SKM-1 treated with dmso at 0.1 percent for 144 hours (cell line): ENCODE measurements around the gene ACTG1.

ENCODE experiments used
- DNase-seq: peaks from one replicate; lab custom pipeline; 2025; ENCODE audit not compliant: unreplicated experiment; lab: John Stamatoyannopoulos, UW

ACTG1 gene

GRCh38 chr17:81512562-81513371 lies at the start of gene ACTG1:
ACTG1 (minus strand) TSS chr17:81512799; CDS start chr17:81512354, 445 bp downstream.
- DNase-seq, result peak; percentile 84

DNA sequence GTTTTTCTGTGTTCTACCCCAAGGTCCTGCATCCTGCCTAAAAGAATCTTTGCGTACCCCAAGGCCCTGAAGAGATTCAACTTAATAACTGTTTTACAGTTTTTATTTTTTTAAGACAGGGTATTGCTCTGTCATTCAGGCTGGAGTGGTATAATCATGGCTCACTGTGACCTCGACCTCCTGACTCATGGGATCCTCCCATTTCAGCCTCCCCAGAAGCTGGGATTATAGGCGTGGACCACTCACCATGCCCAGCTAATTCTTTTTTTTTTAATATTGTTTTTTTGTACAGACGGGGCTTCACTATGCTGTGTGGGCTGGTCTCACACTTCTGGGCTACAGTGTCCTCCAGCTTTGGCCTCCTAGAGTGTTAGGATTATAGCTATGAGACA lies 48.9 kb upstream of the ACTG1 start:
- no peak for DNase-seq

GRCh38 chr17:81558941-81559806 lies 46.6 kb upstream of the ACTG1 start:
- DNase-seq, result no peak

GRCh38 chr17:81558115-81558468 lies 45.5 kb upstream of the ACTG1 start:
- DNase-seq, result no peak

DNA sequence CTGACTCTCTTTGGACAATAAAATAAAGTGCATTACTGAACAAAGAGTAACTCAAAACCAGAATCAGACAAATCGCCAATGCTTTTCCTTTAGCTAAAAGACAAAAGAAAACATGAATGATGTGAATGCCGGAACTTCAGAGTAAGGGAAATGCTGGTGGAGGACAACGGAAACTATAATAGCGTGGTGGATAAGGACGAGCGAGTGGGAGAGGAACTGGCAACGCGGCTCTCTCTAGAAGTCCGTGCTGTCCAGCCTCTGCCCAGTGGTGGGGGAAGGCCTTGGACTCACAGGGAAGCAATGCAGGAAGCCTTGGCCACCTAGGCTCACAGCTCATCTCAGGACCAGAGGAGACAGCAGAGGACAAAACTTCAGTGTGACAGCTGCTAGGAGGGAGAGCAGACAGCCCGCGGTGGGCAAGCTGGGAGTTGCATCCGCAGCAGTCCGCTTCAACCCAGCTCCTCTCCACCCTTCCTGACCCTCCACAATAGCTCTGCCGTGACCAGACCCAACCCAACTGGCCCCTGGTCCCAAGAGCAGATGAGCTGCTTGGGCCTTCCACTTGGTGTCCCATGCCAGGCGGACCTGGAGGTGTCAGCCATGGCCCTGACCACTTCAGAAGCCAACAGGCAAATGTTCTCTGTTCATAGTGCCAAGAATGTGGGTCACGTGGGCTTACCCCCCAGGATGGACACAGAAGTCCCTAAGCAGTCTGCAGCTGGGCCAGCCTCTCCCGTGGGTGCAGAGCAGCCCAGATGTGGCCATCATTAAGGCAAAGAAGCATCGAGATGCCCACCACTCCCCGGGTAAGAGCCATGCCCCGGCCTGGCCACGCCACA lies 44.9 kb upstream of the ACTG1 start:
- DNase-seq, result no peak

DNA sequence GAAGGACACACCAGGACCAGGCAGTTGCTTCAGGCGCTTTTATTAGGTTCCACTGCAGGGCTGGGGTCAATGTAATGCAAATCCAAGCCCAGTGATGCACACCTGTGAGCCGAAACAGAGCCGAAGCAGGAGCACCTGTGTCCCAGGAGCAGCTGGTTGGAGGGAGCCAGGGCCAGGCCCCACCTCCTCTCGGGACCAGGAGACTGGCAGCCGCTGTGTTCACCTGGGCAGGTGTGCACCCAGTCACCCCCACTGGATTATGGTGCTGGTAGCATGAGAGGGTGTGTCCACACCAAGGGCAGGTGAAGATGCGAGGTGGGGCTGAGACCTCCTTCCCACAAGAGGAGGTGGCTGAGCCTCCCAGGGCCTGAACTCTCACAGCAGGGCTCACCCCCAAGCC lies 44.3 kb upstream of the ACTG1 start:
- no peak for DNase-seq

DNA sequence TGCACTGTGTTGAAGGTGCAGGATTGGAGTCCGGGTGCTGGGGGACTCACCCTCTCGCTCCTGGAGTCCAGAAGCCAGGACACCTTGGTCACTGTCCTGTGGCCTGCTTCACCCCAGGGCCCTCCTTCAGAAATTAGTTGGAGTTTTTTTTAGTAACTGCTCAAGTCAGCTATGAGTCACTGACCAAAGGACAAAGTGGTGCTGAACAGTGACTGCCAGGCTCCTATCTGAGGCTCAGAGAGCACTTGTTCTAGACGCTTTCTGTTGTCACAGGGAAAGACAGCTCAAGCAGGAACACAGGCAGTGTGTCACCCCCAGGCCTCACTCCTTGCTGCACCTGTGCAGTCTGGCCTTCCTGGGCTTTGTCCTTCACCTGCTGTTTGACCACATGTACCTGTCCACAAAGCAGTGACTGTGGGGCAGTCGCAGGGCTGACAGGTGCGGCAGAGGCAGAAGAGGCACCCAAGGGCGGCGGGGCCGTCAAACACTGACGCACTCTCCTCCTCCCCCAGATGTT lies 43.6 kb upstream of the ACTG1 start:
- DNase-seq, result no peak

DNA sequence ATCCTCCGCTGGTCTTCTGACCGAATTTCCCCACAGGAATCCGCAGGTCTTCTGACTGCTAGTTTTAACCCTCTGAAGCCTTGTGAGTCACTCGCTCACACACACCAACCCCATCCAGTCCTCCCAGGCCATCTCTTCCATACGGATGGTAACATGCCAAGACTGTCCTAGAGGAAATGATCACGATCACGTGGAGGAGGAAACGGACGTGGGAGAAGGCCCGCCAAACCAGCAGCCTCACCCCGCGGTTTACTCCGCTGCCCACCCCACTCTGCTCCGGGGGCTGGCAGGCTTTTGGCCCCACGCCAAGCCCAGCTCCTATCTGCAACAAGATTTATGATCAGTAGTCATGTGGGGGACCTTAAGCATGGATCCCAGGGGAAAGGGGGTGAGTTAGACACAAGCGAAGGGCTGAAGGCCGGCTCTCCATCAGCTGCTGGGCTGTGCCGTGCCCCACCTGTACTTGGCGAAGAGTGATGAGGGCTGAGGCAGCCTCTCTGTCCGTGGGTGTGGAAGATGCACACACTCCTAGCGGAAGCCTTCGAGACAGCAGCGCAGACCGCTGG lies 41.1 kb upstream of the ACTG1 start:
- no peak for DNase-seq

GRCh38 chr17:81553018-81553615 lies 40.5 kb upstream of the ACTG1 start:
- peak; percentile 79 for DNase-seq

- DNase-seq, result peak; percentile 77
Measured at GRCh38 chr17:81552244-81553017, 39.8 kb upstream of the ACTG1 start, which contains the start of gene FAAP100. FAAP100 (minus strand) TSS chr17:81552353; CDS start chr17:81552330, 23 bp downstream.

DNA sequence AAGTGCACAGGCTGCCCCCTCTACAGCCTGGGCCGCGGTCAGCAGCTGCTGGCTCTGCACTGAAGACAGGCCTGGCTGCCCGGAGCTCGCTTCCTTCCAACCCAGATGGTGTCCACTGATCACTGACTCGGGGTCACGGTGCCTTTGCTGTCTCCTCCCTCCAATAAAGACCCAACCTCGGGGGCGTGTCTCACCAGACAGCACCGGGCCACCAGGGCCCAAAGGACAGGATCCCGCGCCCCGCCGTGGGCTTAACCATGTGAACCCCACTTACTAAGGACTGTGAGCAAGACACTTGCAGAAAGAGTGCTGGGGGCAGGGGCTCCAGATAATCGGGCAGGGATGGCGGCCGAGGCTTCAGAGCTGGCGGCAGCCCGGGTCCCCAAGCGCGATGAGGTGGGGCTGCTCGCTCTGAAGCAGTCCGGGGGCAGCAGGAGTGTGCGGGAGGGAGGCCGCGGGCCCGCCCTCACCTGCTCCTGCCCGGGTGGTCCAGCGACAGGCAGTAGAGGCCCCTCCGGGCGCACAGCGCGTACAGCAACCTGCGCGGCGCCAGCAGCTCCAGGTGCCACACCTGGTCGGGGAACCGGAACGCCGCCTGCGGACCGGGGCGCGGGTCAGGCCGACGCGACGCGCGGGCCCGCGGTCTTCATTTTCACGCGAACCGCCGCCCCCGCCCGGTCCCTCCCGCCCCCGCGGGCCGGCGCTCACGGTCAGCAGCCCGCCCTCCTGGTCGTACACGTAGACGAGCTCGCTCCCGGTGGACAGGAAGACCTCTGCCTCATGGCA lies 39.1 kb upstream of the ACTG1 start:
- DNase-seq, result no peak

GRCh38 chr17:81550830-81551457 lies 38.3 kb upstream of the ACTG1 start:
- DNase-seq, result no peak

- no peak for DNase-seq
Measured at GRCh38 chr17:81550285-81550684, 37.7 kb upstream of the ACTG1 start.

DNA sequence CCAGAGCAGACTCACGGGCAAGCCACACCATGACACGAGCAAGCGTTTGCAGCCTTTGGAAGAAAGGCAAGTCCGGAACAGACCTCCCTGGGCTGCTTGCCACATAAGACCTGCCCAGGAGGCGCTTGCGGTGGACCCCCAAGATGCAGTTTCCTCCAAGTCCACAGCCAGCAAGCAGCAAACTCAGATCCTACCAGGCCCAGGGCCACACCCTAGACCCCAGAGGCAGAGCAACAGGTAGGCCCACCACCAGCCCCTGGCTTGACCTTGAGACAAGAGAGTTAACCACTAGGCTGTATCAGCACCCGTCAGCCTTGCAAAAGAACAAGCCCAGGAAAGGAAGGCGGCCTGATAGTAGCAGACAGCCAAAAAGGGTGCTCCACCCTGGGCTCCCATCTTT lies 37.2 kb upstream of the ACTG1 start:
- DNase-seq, result no peak

DNA sequence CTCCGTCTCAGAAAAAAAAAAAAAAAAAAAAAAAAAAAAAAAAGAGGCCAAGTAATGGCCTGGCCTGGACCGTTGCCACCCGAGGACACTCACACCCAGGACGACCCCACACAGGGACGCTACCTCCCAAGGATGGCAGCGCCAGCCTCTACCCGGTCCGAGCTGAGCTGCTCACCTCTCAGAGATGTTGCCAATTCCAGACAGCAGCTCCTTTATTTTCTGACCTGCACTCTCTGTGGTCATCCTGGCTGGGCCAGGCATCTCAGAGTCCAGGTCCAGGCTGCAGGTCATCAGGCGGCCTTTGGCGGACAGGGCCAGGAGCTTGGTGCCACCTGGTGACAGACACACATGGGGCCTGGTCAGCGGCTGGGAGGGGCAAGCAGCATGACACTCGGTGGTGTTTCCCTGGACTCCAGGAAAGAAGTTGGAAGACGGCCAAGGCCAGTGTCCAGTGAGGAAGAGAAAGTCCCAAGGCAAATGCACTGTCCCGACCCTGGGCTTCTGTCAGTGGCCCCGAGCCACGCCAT lies 36.5 kb upstream of the ACTG1 start:
- no peak for DNase-seq

GRCh38 chr17:81547614-81547982 lies 35.0 kb upstream of the ACTG1 start:
- DNase-seq, result no peak

DNA sequence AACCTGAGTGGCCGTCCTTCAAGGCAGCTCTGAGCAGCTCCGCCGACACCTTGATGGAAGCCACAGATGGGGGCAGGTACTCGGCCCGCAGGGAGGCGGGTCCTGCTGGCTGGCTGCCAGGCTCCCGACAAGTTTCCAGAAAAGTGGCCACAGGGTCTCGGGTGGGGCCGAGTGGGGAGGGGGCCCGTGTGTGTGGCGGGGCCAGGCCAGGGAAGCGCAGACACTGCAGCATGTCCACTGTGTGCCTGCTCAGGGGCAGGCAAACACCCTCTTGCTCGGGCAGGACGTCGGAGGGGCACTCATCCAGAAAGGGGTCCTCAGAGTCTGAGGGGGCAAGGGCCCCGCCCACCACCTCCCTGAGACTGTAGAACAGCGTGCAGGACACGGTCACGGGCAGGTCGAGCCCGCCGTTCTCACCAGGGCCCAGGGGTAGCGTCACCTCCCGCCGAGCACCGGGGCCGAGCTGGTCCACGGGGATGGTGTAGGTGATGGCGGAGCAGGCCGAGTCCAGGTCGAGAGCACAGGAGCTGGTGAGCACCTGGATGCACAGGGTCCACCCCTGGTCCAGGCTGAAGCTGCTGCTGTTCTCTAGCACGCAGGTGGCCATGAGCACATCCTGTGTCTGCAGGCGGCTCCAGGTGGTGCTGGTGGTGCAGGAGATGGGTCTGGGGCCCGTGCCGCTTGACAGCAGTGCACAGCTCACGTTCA lies 34.5 kb upstream of the ACTG1 start:
- DNase-seq, result no peak
